IMR-90 (cell line): ENCODE measurements around the gene LRRC4. TPM values are rescaled to one million over a fixed set of nuclear protein-coding genes. Genes with fewer than 3 reads are reported as not detected.

Source experiments
- ATAC-seq: fragments of 200-7000 bp; cut with Tn5 transposase; 2 replicates; pipeline ENCODE4 v1.9.1; 2020; ENCODE audit warnings: low read depth, mild to moderate bottlenecking, moderate library complexity
- BruUV-seq: library from RNA; stranded (reverse); fragments of 400-500 nt; replicated peaks from 2 replicates; lab custom pipeline; 2021; lab: Mats Ljungman, UMichigan
- CTCF ChIA-PET: fragments of 300-600 bp; formaldehyde crosslinking; extraction: SDS; loops from one replicate; lab custom pipeline; 2021; ENCODE audit warnings: antibody characterized with exemption; lab: Yijun Ruan, JAX
- POLR2A ChIA-PET: fragments of 300-600 bp; sonication (Branson Sonifier 250); formaldehyde crosslinking; loops from one replicate; lab custom pipeline; 2022; ENCODE audit warnings: antibody characterized with exemption; ENCODE audit not compliant: unreplicated experiment; lab: Charles Lee
- DNase-seq: peaks from one replicate; pipeline ENCODE4 v3.0.0; 2013
- H2AFZ ChIP-seq: replicated peaks from 2 replicates; pipeline ENCODE3; 2013; ENCODE audit warnings: low read length, mild to moderate bottlenecking; ENCODE audit not compliant: poor library complexity
- H2AK5ac ChIP-seq: 2 replicates; pipeline ENCODE4 v1.6.1; 2013; ENCODE audit warnings: low read depth, low read length, inconsistent platforms
- H2AK9ac ChIP-seq: replicated peaks from 2 replicates; pipeline ENCODE3; 2013; ENCODE audit warnings: mild to moderate bottlenecking, low read depth, low read length, moderate library complexity; ENCODE audit not compliant: poor library complexity
- H2BK120ac ChIP-seq: 2 replicates; pipeline ENCODE4 v1.6.1; 2013; ENCODE audit warnings: low read depth, low read length, inconsistent platforms
- H2BK15ac ChIP-seq: 3 replicates; pipeline ENCODE4 v1.6.1; 2013; ENCODE audit warnings: low read depth, low read length, inconsistent platforms
- H2BK20ac ChIP-seq: 2 replicates; pipeline ENCODE4 v1.6.1; 2013; ENCODE audit warnings: low read depth, mild to moderate bottlenecking, inconsistent platforms, low read length, moderate library complexity
- H2BK5ac ChIP-seq: 2 replicates; pipeline ENCODE4 v1.6.1; 2013; ENCODE audit warnings: mild to moderate bottlenecking, low read depth, low read length, inconsistent platforms; ENCODE audit not compliant: poor library complexity, severe bottlenecking
- H3K14ac ChIP-seq: replicated peaks from 2 replicates; pipeline ENCODE4 v1.6.1; 2013; ENCODE audit warnings: low read depth, low read length, inconsistent platforms
- H3K18ac ChIP-seq: 2 replicates; pipeline ENCODE4 v1.6.1; 2013; ENCODE audit warnings: low read depth, low read length, control low read depth
- H3K23ac ChIP-seq: 2 replicates; pipeline ENCODE4 v1.6.1; 2013; ENCODE audit warnings: low read depth, low read length, inconsistent platforms
- H3K27ac ChIP-seq: 2 replicates; pipeline ENCODE4 v1.5.1; 2013; ENCODE audit warnings: mild to moderate bottlenecking, control low read depth, low read length; ENCODE audit not compliant: insufficient read depth
- H3K27me3 ChIP-seq: 2 replicates; pipeline ENCODE4 v1.6.1; 2013; ENCODE audit warnings: low read length; ENCODE audit not compliant: control insufficient read depth, insufficient read depth
- H3K36me3 ChIP-seq: 2 replicates; pipeline ENCODE4 v1.6.1; 2013; ENCODE audit warnings: low read length, mixed read lengths; ENCODE audit not compliant: control insufficient read depth, insufficient read depth
- H3K4ac ChIP-seq: 2 replicates; pipeline ENCODE4 v1.6.1; 2013; ENCODE audit warnings: low read depth, low read length, inconsistent platforms
- H3K4me1 ChIP-seq: 2 replicates; pipeline ENCODE4 v1.6.1; 2013; ENCODE audit warnings: low read length, mixed read lengths; ENCODE audit not compliant: control insufficient read depth, insufficient read depth
- H3K4me2 ChIP-seq: 2 replicates; pipeline ENCODE4 v1.6.1; 2013; ENCODE audit warnings: low read depth, mild to moderate bottlenecking, control low read depth, low read length, moderate library complexity
- H3K4me3 ChIP-seq: 2 replicates; pipeline ENCODE4 v1.5.1; 2013; ENCODE audit warnings: low read depth, mild to moderate bottlenecking, control low read depth, low read length, moderate library complexity; ENCODE audit not compliant: insufficient read depth
- H3K56ac ChIP-seq: 2 replicates; pipeline ENCODE4 v1.6.1; 2013; ENCODE audit warnings: low read length, inconsistent platforms; ENCODE audit not compliant: insufficient read depth; ENCODE audit errors: extremely low read depth
- H3K79me1 ChIP-seq, 2 experiments: 2 replicates each; pipeline ENCODE4 v1.6.1; 2013; ENCODE audit warnings: low read length in 2 of 2, inconsistent platforms in 1 of 2, low read depth in 1 of 2
- H3K9ac ChIP-seq: 2 replicates; pipeline ENCODE4 v1.6.1; 2013; ENCODE audit warnings: low read depth, low read length, control low read depth
- H3K9me1 ChIP-seq: 2 replicates; pipeline ENCODE4 v1.6.1; 2013; ENCODE audit warnings: low read length, inconsistent platforms; ENCODE audit not compliant: insufficient read depth
- H3K9me3 ChIP-seq: 2 replicates; pipeline ENCODE4 v1.6.1; 2013; ENCODE audit warnings: low read length; ENCODE audit not compliant: control insufficient read depth, insufficient read depth
- H4K20me1 ChIP-seq: 2 replicates; pipeline ENCODE4 v1.6.1; 2013; ENCODE audit warnings: low read length, inconsistent platforms; ENCODE audit not compliant: insufficient read depth
- H4K5ac ChIP-seq: 2 replicates; pipeline ENCODE4 v1.6.1; 2013; ENCODE audit warnings: mild to moderate bottlenecking, low read depth, low read length, control low read depth
- H4K8ac ChIP-seq, 2 experiments: 2 replicates each; pipeline ENCODE4 v1.6.1; 2013; ENCODE audit warnings: low read depth in 2 of 2, low read length in 2 of 2, control low read depth in 1 of 2, inconsistent platforms in 1 of 2
- H4K91ac ChIP-seq: 2 replicates; pipeline ENCODE4 v1.6.1; 2013; ENCODE audit warnings: low read depth, low read length, inconsistent platforms; ENCODE audit not compliant: insufficient read depth
- BHLHE40 ChIP-seq: fragments of 150-350 bp; IDR thresholded peaks from 2 replicates; pipeline ENCODE4 v1.6.1; 2016; ENCODE audit warnings: mild to moderate bottlenecking, low read depth, low read length
- CEBPB ChIP-seq: IDR thresholded peaks from 2 replicates; pipeline ENCODE4 v1.6.1; 2012; ENCODE audit warnings: low read depth, low read length, improper control_type of control experiment
- CHD1 ChIP-seq: IDR thresholded peaks from 2 replicates; pipeline ENCODE4 v1.6.1; 2012; ENCODE audit warnings: low read depth, low read length, improper control_type of control experiment
- CTCF ChIP-seq: conservative IDR thresholded peaks from 2 replicates; pipeline ENCODE4 v1.5.1; 2012; ENCODE audit warnings: mild to moderate bottlenecking, low read depth, low read length, improper control_type of control experiment
- ELK1 ChIP-seq: fragments of 150-350 bp; IDR thresholded peaks from 2 replicates; pipeline ENCODE4 v1.6.1; 2016; ENCODE audit warnings: low read depth, mild to moderate bottlenecking, low read length, moderate library complexity, borderline replicate concordance
- FOS ChIP-seq: fragments of 150-350 bp; IDR thresholded peaks from 2 replicates; pipeline ENCODE4 v1.6.1; 2016; ENCODE audit warnings: low read depth, low read length
- MAFK ChIP-seq: IDR thresholded peaks from 2 replicates; pipeline ENCODE4 v1.6.1; 2012; ENCODE audit warnings: low read depth, low read length, improper control_type of control experiment
- MAZ ChIP-seq: IDR thresholded peaks from 2 replicates; pipeline ENCODE4 v1.6.1; 2012; ENCODE audit warnings: low read depth, mild to moderate bottlenecking, low read length, improper control_type of control experiment, moderate library complexity, borderline replicate concordance
- MXI1 ChIP-seq: IDR thresholded peaks from 2 replicates; pipeline ENCODE4 v1.6.1; 2012; ENCODE audit warnings: low read depth, mild to moderate bottlenecking, low read length, moderate library complexity, borderline replicate concordance
- NFE2L2 ChIP-seq: fragments of 150-350 bp; IDR thresholded peaks from 2 replicates; pipeline ENCODE4 v1.6.1; 2016; ENCODE audit warnings: low read depth, mild to moderate bottlenecking, low read length
- POLR2A ChIP-seq: IDR thresholded peaks from 2 replicates; pipeline ENCODE4 v1.6.1; 2012; ENCODE audit warnings: mild to moderate bottlenecking, low read depth, low read length
- RAD21 ChIP-seq: IDR thresholded peaks from 2 replicates; pipeline ENCODE4 v1.6.1; 2012; ENCODE audit warnings: low read length, improper control_type of control experiment
- RCOR1 ChIP-seq: IDR thresholded peaks from 2 replicates; pipeline ENCODE4 v1.6.1; 2012; ENCODE audit warnings: mild to moderate bottlenecking, low read length, improper control_type of control experiment; ENCODE audit not compliant: insufficient replicate concordance
- RFX5 ChIP-seq: IDR thresholded peaks from 2 replicates; pipeline ENCODE4 v1.8.0; 2012; ENCODE audit warnings: low read depth, mild to moderate bottlenecking, low read length, moderate library complexity
- SMC3 ChIP-seq: fragments of 150-350 bp; IDR thresholded peaks from 2 replicates; pipeline ENCODE4 v1.6.1; 2016; ENCODE audit warnings: low read depth, mild to moderate bottlenecking, antibody characterized with exemption, low read length, moderate library complexity
- USF2 ChIP-seq: fragments of 150-350 bp; IDR thresholded peaks from 2 replicates; pipeline ENCODE4 v1.6.1; 2017; ENCODE audit warnings: mild to moderate bottlenecking, antibody characterized with exemption, low read length, low read depth
- WGBS, 2 experiments: methylation state at CpG; one replicate each; pipeline versions ENCODE4 v1.1.5 to v1.1.7; 2013; ENCODE audit warnings: missing lambda C conversion rate in 2 of 2; ENCODE audit not compliant: insufficient read length in 1 of 2; ENCODE audit errors: extremely low coverage in 2 of 2; 5-methylcytosine and 5-hydroxymethylcytosine counted together
- dilution Hi-C: fragments of 300-500 bp; cut with HindIII; formaldehyde crosslinking; loops from one replicate; pipeline ENCODE4 v1.14.3; 2018; ENCODE audit warnings: low sequenced_read_pairs; ENCODE audit not compliant: unreplicated experiment
- in situ Hi-C: fragments of 300-500 bp; cut with MboI; formaldehyde crosslinking; loops from 3 replicates; pipeline ENCODE4 v1.14.3; 2019; ENCODE audit warnings: low sequenced_read_pairs, inconsistent platforms, mixed read lengths
- intact Hi-C: fragments of 100-400 bp; cut with micrococcal nuclease; formaldehyde crosslinking; loops from 2 replicates; pipeline ENCODE4 v1.10.0; 2022
- polyA plus RNA-seq, 3 experiments: library from polyadenylated mRNA; depleted of rRNA; stranded (reverse); fragments of >200 nt; gene quantifications; 2 replicates each; pipeline ENCODE4 v1.2.3, GENCODE V29; 2012; ENCODE audit warnings: low replicate concordance in 1 of 3
- total RNA-seq: library from RNA; depleted of rRNA; stranded (reverse); fragments of >200 nt; gene quantifications from 2 replicates; pipeline ENCODE4 v1.2.3, GENCODE V29; 2012

LRRC4 gene
- total and polyA plus RNA-seq, 2 of the 4 experiments (the other 2 are of a cell fraction) = 0.54 to 0.55 TPM

- H2BK20ac ChIP-seq = no peak overlapping the region
- H4K91ac ChIP-seq = no peak overlapping the region
- ATAC-seq (no peak), DNase-seq (no peak)
- no peak overlapping the region for H2AFZ ChIP-seq
- H2BK120ac ChIP-seq = no peak overlapping the region
- no peak overlapping the region for H2BK5ac ChIP-seq
- peaks cover 0 to 19% of the 10 kb centered on the region in 2 experiments; a peak in 2 of 4 replicates for H3K79me1 ChIP-seq
- H3K4me2 ChIP-seq = no peak overlapping the region
- H3K9me1 ChIP-seq = 0 out of 2 replicates have a peak, but pooled peaks cover 5% of the 10 kb centered on the region
- WGBS, 2 experiments = 83% methylated on average over 3 of the region's 7 CpGs; no CpG with 5 or more reads in 1 of the 2 experiments
- H4K5ac ChIP-seq = no peak overlapping the region
- H3K14ac ChIP-seq = no peak overlapping the region
- H3K9me3 ChIP-seq = no peaks in the 10 kb centered on the region
- H4K20me1 ChIP-seq = peaks cover 22% of the 10 kb centered on the region
- H3K4ac ChIP-seq = no peak overlapping the region
- no peak overlapping the region for H3K18ac ChIP-seq
- intact Hi-C loops (no loop called here), in situ Hi-C loops (no loop called here), dilution Hi-C loops (no loop called here)
- H3K9ac ChIP-seq = no peak overlapping the region
- peaks cover 5% of the 10 kb centered on the region; the same call in 1 of the 2 replicates for H3K4me1 ChIP-seq
- H3K4me3 ChIP-seq = no peak overlapping the region
- no peak overlapping the region for H3K23ac ChIP-seq
- H2AK5ac ChIP-seq = no peak overlapping the region
- TF ChIP-seq RAD21 (no peak), CHD1 (no peak), MAFK (no peak), MXI1 (no peak), NFE2L2 (no peak), CTCF (no peak), RFX5 (no peak), ELK1 (no peak), BHLHE40 (no peak), CEBPB (no peak), USF2 (no peak), RCOR1 (no peak), POLR2A (no peak), MAZ (no peak), SMC3 (no peak), FOS (no peak)
- H3K27me3 ChIP-seq = no peaks in the 10 kb centered on the region
- ChIA-PET CTCF (interaction anchor here (1.4 kb wide), 1 partner anchor 11 kb away, joined by 3 read pairs; no protein-coding TSS in a partner anchor), POLR2A (no interaction called here)
- no peak overlapping the region for H3K56ac ChIP-seq
- H4K8ac ChIP-seq = no peak overlapping the region
- BruUV-seq = no TSS peak
- H3K27ac ChIP-seq = no peak overlapping the region
- no peak overlapping the region for H2BK15ac ChIP-seq
- peaks cover 43% of the 10 kb centered on the region for H3K36me3 ChIP-seq
- no peak overlapping the region for H2AK9ac ChIP-seq
Measured at GRCh38 chr7:128080169-128080568, 48.9 kb upstream of the LRRC4 start.
